Large intestine (tissue), 3 donors: ENCODE data around the gene OR9Q1. TPM values are rescaled to one million over a fixed set of nuclear protein-coding genes. Genes with fewer than 3 reads are reported as not detected.
"Not testable (repeated sequence)": the region's sequence is repeated elsewhere in the genome, so short reads cannot be mapped to it uniquely, and the experiment has no call there.

ENCODE experiments used
- DNase-seq, 2 donors: peaks; one replicate each; pipeline versions ENCODE4 v3.0.0 to v3.0.0-alpha.2; 2013
- H3K27ac ChIP-seq: one replicate; pipeline ENCODE4 v1.5.1; 2013; ENCODE audit warnings: low read length
- H3K27me3 ChIP-seq: 2 replicates; pipeline ENCODE4 v1.6.1; 2013; ENCODE audit warnings: low read length; ENCODE audit not compliant: control insufficient read depth, insufficient read depth
- H3K36me3 ChIP-seq: 2 replicates; pipeline ENCODE4 v1.6.1; 2013; ENCODE audit warnings: low read length; ENCODE audit not compliant: control insufficient read depth, insufficient read depth
- H3K4me1 ChIP-seq: one replicate; pipeline ENCODE4 v1.6.1; 2013; ENCODE audit warnings: low read length; ENCODE audit not compliant: control insufficient read depth, insufficient read depth
- H3K4me3 ChIP-seq: one replicate; pipeline ENCODE4 v1.5.1; 2013; ENCODE audit warnings: low read length
- H3K9me3 ChIP-seq: one replicate; pipeline ENCODE4 v1.6.1; 2013; ENCODE audit warnings: mild to moderate bottlenecking, low read depth, low read length, moderate library complexity; ENCODE audit not compliant: control insufficient read depth
- WGBS: methylation state at CpG from one replicate; pipeline ENCODE4 v1.1.5; 2013; ENCODE audit warnings: low lambda C conversion rate; ENCODE audit not compliant: insufficient coverage; 5-methylcytosine and 5-hydroxymethylcytosine counted together
- polyA plus RNA-seq: library from polyadenylated mRNA; unstranded; fragments of 120-200 nt; gene quantifications from one replicate; pipeline ENCODE4 v1.2.1, GENCODE V29; 2013

The OR9Q1 gene
- polyA plus RNA-seq, 1 donor, result not detected

DNA sequence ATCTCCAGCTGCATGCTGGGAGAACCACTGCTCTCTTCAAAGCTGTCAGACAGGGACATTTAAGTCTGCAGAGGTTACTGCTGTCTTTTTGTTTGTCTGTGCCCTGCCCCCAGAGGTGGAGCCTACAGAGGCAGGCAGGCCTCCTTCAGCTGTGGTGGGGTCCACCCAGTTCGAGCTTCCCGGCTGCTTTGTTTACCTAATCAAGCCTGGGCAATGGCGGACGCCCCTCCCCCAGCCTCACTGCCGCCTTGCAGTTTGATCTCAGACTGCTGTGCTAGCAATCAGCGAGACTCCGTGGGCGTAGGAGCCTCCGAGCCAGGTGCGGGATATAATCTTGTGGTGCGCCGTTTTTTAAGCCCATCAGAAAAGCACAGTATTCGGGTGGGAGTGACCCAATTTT is 24.2 kb upstream of the OR9Q1 start:
- not testable (repeated sequence) for H3K9me3 ChIP-seq, DNase-seq, H3K36me3 ChIP-seq, H3K4me3 ChIP-seq, H3K4me1 ChIP-seq, H3K27me3 ChIP-seq, H3K27ac ChIP-seq
- WGBS, result no CpG with 5 or more reads among the region's 13 CpGs

DNA sequence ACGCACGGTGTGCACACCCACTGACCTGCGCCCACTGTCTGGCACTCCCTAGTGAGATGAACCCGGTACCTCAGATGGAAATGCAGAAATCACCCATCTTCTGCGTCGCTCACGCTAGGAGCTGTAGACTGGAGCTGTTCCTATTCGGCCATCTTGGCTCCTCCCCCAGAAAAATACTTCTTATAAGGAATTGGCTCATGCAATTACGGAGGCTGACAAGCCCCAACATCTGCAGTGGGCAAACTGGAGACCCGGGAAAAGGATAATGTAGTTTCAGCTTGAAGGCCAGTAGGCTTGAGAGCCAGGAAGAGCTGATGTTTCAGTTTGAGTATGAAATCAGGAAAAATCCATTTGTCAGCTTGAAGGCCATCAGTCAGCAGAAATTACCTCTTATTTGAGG is 23.7 kb upstream of the OR9Q1 start:
- not testable (repeated sequence) for H3K4me1 ChIP-seq, DNase-seq, H3K4me3 ChIP-seq, H3K27me3 ChIP-seq, H3K36me3 ChIP-seq, H3K9me3 ChIP-seq, H3K27ac ChIP-seq
- no CpG with 5 or more reads among the region's 10 CpGs for WGBS

GRCh38 chr11:58000699-58001098 is 23.0 kb upstream of the OR9Q1 start:
- Histone ChIP-seq H3K4me1 (no peaks in the 10 kb centered on the region), H3K36me3 (no peaks in the 10 kb centered on the region), H3K4me3 (no peak overlapping the region), H3K27ac (no peak overlapping the region), H3K27me3 (no peaks in the 10 kb centered on the region), H3K9me3 (peaks cover 3% of the 10 kb centered on the region)
- no CpG with 5 or more reads among the region's 5 CpGs for WGBS
- no peak for DNase-seq

GRCh38 chr11:58003036-58003435 is 20.6 kb upstream of the OR9Q1 start:
- DNase-seq, result no peak
- Histone ChIP-seq H3K27me3 (no peaks in the 10 kb centered on the region), H3K36me3 (no peaks in the 10 kb centered on the region), H3K4me1 (no peaks in the 10 kb centered on the region), H3K4me3 (no peak overlapping the region), H3K9me3 (peaks cover 3% of the 10 kb centered on the region), H3K27ac (no peak overlapping the region)
- no CpG with 5 or more reads among the region's 2 CpGs for WGBS

- Histone ChIP-seq H3K4me1 (no peaks in the 10 kb centered on the region), H3K27ac (no peak overlapping the region), H3K4me3 (no peak overlapping the region), H3K9me3 (peaks cover 3% of the 10 kb centered on the region), H3K27me3 (no peaks in the 10 kb centered on the region), H3K36me3 (no peaks in the 10 kb centered on the region)
- DNase-seq, result no peak
These were observed 20.1 kb upstream of the OR9Q1 start for GRCh38 chr11:58003591-58003990.

- Histone ChIP-seq H3K9me3 (peaks cover 3% of the 10 kb centered on the region), H3K27ac (no peak overlapping the region), H3K4me3 (no peak overlapping the region), H3K4me1 (no peaks in the 10 kb centered on the region), H3K36me3 (no peaks in the 10 kb centered on the region), H3K27me3 (no peaks in the 10 kb centered on the region)
- no peak for DNase-seq
- WGBS, result no CpG with 5 or more reads among the region's 6 CpGs
These were observed 19.0 kb upstream of the OR9Q1 start for GRCh38 chr11:58004664-58005063.

GRCh38 chr11:58006940-58007339 is 16.7 kb upstream of the OR9Q1 start:
- no peaks in the 10 kb centered on the region for H3K9me3 ChIP-seq
- no peak for DNase-seq
- H3K27ac ChIP-seq, result no peak overlapping the region
- H3K4me3 ChIP-seq, result no peak overlapping the region
- H3K36me3 ChIP-seq, result no peaks in the 10 kb centered on the region
- no peaks in the 10 kb centered on the region for H3K27me3 ChIP-seq
- no peaks in the 10 kb centered on the region for H3K4me1 ChIP-seq
- WGBS, result 57% methylated on average over 1 of the region's 2 CpGs

DNA sequence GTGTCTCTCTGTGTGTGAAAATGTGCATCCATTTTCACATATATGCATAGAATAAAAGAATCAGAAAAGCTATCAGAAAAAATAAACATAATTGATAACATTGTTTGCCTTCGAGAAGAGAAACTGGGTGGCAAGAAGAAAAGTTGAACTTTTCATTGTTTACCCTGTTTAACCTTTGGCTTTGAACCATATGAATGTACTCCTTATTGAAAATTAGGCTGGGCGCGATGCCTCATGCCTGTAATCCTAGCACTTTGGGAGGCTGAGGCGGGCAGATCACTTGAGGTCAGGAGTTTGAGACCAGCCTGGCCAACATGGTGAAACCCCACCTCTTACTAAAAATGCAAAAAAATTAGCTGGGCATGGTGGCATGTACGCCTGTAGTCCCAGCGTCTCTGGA is 11.9 kb upstream of the OR9Q1 start:
- H3K4me3 ChIP-seq, result no peak overlapping the region
- H3K9me3 ChIP-seq, result no peaks in the 10 kb centered on the region
- H3K27me3 ChIP-seq, result no peaks in the 10 kb centered on the region
- H3K36me3 ChIP-seq, result no peaks in the 10 kb centered on the region
- no peaks in the 10 kb centered on the region for H3K4me1 ChIP-seq
- no peak overlapping the region for H3K27ac ChIP-seq
- 29% methylated on average over 1 of the region's 6 CpGs for WGBS
- DNase-seq, result no peak

DNA sequence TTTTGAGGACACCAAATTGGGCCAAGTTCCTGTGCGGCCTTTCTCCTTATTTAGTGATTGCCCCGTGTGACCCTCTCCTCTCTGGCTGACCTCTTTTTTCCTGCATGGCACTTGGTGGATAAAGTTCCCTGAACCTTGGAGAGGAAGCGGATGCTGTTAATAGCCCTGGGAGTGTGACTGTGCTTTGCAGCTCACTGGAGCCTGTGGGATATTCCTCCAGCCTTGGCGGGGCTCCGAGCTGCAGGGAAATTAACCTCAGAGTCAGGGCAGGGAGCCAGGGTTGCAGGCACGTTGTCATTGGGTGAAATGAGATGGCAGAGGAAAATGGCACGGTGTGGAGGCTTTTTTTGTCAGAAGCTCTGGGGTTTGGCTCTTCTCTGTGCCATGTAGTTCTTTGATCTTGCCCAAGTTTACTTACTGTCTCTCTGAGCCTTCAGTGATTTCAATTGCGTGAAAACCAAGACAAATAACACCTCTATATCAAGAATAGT is 965 bp downstream of the OR9Q1 start:
- Histone ChIP-seq H3K27me3 (no peaks in the 10 kb centered on the region), H3K9me3 (no peaks in the 10 kb centered on the region), H3K4me3 (no peak overlapping the region), H3K27ac (no peak overlapping the region), H3K4me1 (no peaks in the 10 kb centered on the region), H3K36me3 (no peaks in the 10 kb centered on the region)
- no CpG with 5 or more reads among the region's 8 CpGs for WGBS
- peak in 1 of 2 donors; percentile 29 for DNase-seq

- H3K9me3 ChIP-seq, result no peaks in the 10 kb centered on the region
- H3K4me3 ChIP-seq, result no peak overlapping the region
- no peaks in the 10 kb centered on the region for H3K27me3 ChIP-seq
- 100% methylated on average over 1 of the region's 4 CpGs for WGBS
- no peaks in the 10 kb centered on the region for H3K4me1 ChIP-seq
- H3K27ac ChIP-seq, result no peak overlapping the region
- DNase-seq, result no peak
- H3K36me3 ChIP-seq, result no peaks in the 10 kb centered on the region
These were observed 3.7 kb downstream of the OR9Q1 start for GRCh38 chr11:58027341-58027740.

DNA sequence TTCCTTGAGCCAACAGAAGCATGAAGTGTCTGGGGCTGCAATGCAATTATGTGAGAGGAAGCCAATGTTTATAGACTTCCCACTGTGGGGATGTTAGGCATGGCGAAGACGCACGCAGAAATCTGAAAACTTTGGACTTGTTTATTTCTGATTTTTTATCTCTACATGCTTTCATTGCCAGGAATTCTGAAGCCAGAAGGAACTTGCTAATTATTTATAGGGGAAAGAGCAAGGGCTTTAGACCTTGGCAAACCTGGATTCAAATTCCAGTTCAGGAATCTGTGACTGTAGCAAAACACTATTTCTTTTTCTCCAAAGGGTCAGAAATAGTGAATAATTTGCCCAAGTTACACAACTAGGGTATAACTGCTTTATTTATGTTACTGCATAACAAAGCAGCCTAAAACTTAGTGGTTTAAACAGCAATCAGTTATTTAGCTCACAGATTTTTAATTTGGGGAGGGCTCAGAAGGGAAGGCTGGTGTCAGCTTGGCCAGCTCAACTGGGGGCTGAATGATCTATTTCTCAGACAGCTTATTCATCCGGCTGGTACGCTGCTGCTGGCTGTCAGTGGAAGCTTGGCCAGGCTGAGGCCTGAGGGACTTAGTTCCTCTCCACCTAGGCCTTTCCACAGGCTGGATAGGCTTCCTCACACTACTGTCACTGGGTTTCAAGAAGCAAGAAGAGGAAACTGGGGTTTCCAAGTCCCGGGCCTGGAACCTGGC is 5.2 kb downstream of the OR9Q1 start:
- DNase-seq, result peak in 1 of 2 donors; percentile 17

More for the DNA sequence above, 5.2 kb downstream of the OR9Q1 start:
- Histone ChIP-seq H3K4me3 (no peak overlapping the region), H3K4me1 (no peaks in the 10 kb centered on the region), H3K9me3 (no peaks in the 10 kb centered on the region), H3K27ac (no peak overlapping the region), H3K36me3 (no peaks in the 10 kb centered on the region), H3K27me3 (no peaks in the 10 kb centered on the region)
- WGBS, result no CpG with 5 or more reads among the region's 6 CpGs
